ENCODE results near the gene PRKCH.
A peak's percentile ranks its signal among the peaks of the same experiment; 100 is the strongest.

Gene PRKCH

GRCh38 chr14:61341275-61342206 lies 20.2 kb downstream of the PRKCH start:
- no peak for DNase-seq

- peak; percentile 83 to 86 for DNase-seq
Measured at GRCh38 chr14:61342486-61342885, 21.1 kb downstream of the PRKCH start.

GRCh38 chr14:61342932-61343331 lies 21.6 kb downstream of the PRKCH start:
- DNase-seq = no peak

- DNase-seq = no peak
Measured at GRCh38 chr14:61343471-61343870, 22.1 kb downstream of the PRKCH start.

GRCh38 chr14:61343991-61344405 lies 22.6 kb downstream of the PRKCH start:
- DNase-seq = peak in 1 of 2 donors; percentile 50

- peak in 1 of 2 donors; percentile 33 for DNase-seq
Measured at GRCh38 chr14:61344437-61345150, 23.2 kb downstream of the PRKCH start.

GRCh38 chr14:61345151-61345482 lies 23.7 kb downstream of the PRKCH start:
- no peak for DNase-seq

- no peak for DNase-seq
Measured at GRCh38 chr14:61346221-61346620, 24.8 kb downstream of the PRKCH start.

- DNase-seq = no peak
Measured at GRCh38 chr14:61346793-61347192, 25.4 kb downstream of the PRKCH start.

- peak in 1 of 2 donors; percentile 51 for DNase-seq
Measured at GRCh38 chr14:61347826-61348443, 26.6 kb downstream of the PRKCH start.

- DNase-seq = no peak
Measured at GRCh38 chr14:61350427-61351270, 29.3 kb downstream of the PRKCH start.

GRCh38 chr14:61351477-61351876 lies 30.1 kb downstream of the PRKCH start:
- no peak for DNase-seq

GRCh38 chr14:61355892-61356325 lies 34.5 kb downstream of the PRKCH start:
- peak; percentile 64 to 67 for DNase-seq

- no peak for DNase-seq
Measured at GRCh38 chr14:61357123-61357522, 35.7 kb downstream of the PRKCH start.

GRCh38 chr14:61358554-61359226 lies 37.3 kb downstream of the PRKCH start:
- DNase-seq = no peak

- no peak for DNase-seq
Measured at GRCh38 chr14:61360796-61361525, 39.6 kb downstream of the PRKCH start.

GRCh38 chr14:61362072-61362750 lies 40.8 kb downstream of the PRKCH start:
- DNase-seq = no peak

- DNase-seq = no peak
Measured at GRCh38 chr14:61364243-61364642, 42.9 kb downstream of the PRKCH start.

GRCh38 chr14:61365667-61366212 lies 44.4 kb downstream of the PRKCH start:
- no peak for DNase-seq

GRCh38 chr14:61368114-61368710 lies 46.8 kb downstream of the PRKCH start:
- DNase-seq = no peak

Data from activated CD4-positive, alpha-beta T cell treated with anti-CD3 and anti-CD28 coated beads for 4 hours (primary cell).